HCT116 (cell line): ENCODE measurements around the gene TMEM91.

Experiments used
- EZH2 ChIP-seq: fragments of 200-600 bp; sonication (generic); IDR thresholded peaks from 2 replicates; pipeline ENCODE4 v1.6.1; 2017; ENCODE audit warnings: antibody characterized with exemption, mixed run types
- EZH2phosphoT487 ChIP-seq: fragments of 200-600 bp; IDR thresholded peaks from 2 replicates; pipeline ENCODE4 v1.6.1; 2018; ENCODE audit warnings: antibody characterized with exemption, borderline replicate concordance
- JUND ChIP-seq: IDR thresholded peaks from 2 replicates; pipeline ENCODE4 v1.6.1; 2012
- POLR2AphosphoS5 ChIP-seq: IDR thresholded peaks from 2 replicates; pipeline ENCODE4 v1.6.1; 2011; ENCODE audit warnings: mild to moderate bottlenecking, low read depth, low read length, moderate library complexity
- ZNF274 ChIP-seq: fragments of 200-500 bp; sonication (Bioruptor generic); IDR thresholded peaks from 2 replicates; pipeline ENCODE4 v1.6.1; 2014; ENCODE audit warnings: mild to moderate bottlenecking, low read depth, low read length, inconsistent platforms
- TF ChIP-seq, protein P1 (sequence below), 3 experiments: fragments of 200-600 bp in 1 of 3; sonication (generic) in 1 of 3; IDR thresholded peaks in 2 of 3; conservative IDR thresholded peaks in 1 of 3; 2 replicates each; pipeline ENCODE4 v1.5.1; 2012 to 2017; ENCODE audit warnings: low read depth in 2 of 3, low read length in 2 of 3, antibody characterized with exemption in 1 of 3, borderline replicate concordance in 1 of 3, control low read depth in 1 of 3, mild to moderate bottlenecking in 1 of 3, mixed read lengths in 1 of 3, mixed run types in 1 of 3, moderate library complexity in 1 of 3; ENCODE audit not compliant: insufficient read depth in 1 of 3

DNA sequence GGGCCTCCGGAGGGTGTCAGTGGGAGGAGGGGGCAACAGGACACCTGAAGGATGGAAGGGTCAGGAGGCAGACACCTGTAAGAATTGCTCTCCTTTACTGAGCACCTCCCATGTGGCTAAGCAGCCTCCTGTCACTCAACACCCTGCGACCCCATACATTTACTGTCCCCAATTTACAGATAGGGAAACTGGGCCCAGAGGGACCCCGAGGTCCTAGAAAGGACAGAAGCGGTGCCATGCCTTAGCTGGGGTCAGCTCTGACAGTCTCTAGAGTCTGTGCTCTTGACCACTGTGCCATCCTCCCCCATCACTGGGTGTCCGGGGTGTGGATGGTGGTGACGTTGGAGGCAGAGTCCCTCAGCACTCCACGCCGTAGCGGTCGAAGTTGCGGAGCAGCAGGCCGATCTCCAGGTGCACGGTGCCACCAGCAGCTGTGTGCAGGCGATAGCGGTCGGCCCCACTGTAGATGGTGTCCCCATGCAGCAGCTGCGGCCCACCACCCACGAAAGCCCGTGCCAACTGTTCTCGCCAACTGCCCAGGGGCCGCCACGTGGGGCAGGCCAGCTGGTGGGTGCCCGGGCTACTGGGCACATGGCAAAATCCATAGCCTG, 21.9 kb upstream of the TMEM91 start:
- TF ChIP-seq, protein P1, sequence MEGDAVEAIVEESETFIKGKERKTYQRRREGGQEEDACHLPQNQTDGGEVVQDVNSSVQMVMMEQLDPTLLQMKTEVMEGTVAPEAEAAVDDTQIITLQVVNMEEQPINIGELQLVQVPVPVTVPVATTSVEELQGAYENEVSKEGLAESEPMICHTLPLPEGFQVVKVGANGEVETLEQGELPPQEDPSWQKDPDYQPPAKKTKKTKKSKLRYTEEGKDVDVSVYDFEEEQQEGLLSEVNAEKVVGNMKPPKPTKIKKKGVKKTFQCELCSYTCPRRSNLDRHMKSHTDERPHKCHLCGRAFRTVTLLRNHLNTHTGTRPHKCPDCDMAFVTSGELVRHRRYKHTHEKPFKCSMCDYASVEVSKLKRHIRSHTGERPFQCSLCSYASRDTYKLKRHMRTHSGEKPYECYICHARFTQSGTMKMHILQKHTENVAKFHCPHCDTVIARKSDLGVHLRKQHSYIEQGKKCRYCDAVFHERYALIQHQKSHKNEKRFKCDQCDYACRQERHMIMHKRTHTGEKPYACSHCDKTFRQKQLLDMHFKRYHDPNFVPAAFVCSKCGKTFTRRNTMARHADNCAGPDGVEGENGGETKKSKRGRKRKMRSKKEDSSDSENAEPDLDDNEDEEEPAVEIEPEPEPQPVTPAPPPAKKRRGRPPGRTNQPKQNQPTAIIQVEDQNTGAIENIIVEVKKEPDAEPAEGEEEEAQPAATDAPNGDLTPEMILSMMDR (IDR thresholded peaks at IDR 0.05 in 2 of 3, conservative IDR thresholded peaks at IDR 0.05 in 1 of 3; ENCODE audit: borderline replicate concordance in 1 of 3, insufficient read depth in 1 of 3, low read depth in 2 of 3, low read length in 2 of 3): no peak
- no peak for TF ChIP-seq EZH2phosphoT487
- no peak for TF ChIP-seq EZH2
- no peak for TF ChIP-seq ZNF274
- no peak for TF ChIP-seq JUND
- no peak for TF ChIP-seq POLR2AphosphoS5
